Renal cortical epithelial cell (primary cell): ENCODE results near the gene OR2T12. TPM values are rescaled to one million over a fixed set of nuclear protein-coding genes. Genes with fewer than 3 reads are reported as not detected.
A peak's percentile ranks its signal among the peaks of the same experiment; 100 is the strongest.
"Not testable (repeated sequence)": the region's sequence is repeated elsewhere in the genome, so short reads cannot be mapped to it uniquely, and the experiment has no call there.

ENCODE experiments used
- DNase-seq: peaks from one replicate; pipeline ENCODE4 v3.0.0-alpha.2; 2011; ENCODE audit warnings: low read depth
- total RNA-seq: library from RNA; depleted of rRNA; stranded (reverse); fragments of >200 nt; gene quantifications from 2 replicates; pipeline ENCODE4 v1.2.3, GENCODE V29; 2014

OR2T12 gene, protein sequence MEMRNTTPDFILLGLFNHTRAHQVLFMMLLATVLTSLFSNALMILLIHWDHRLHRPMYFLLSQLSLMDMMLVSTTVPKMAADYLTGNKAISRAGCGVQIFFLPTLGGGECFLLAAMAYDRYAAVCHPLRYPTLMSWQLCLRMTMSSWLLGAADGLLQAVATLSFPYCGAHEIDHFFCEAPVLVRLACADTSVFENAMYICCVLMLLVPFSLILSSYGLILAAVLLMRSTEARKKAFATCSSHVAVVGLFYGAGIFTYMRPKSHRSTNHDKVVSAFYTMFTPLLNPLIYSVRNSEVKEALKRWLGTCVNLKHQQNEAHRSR
- total RNA-seq: not detected in 2 replicates

DNA sequence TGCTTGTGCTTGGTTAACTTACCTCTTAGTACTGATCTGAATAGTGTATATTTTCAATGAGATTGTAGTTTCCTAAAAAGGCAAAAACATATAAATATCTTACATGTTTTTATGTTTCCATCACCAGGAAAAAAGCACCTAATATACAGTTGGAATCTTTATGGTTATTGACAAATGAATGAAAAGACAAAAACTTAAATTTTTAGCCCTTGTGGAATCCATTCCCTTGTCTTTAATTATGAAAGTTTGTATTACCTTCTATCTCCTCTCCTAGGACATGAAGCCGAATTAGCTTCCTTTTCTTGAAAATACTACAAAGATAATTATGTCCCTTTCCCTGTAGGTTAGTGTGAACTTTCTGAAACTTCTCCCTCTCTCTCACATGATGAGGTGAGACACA is at the start of gene OR2T12:
Gene OR2T12 (minus strand): TSS at position 101 of the 400 bp plus-strand sequence. CDS start 7,846 bp downstream, outside the sequence.
- DNase-seq: no peak

DNA sequence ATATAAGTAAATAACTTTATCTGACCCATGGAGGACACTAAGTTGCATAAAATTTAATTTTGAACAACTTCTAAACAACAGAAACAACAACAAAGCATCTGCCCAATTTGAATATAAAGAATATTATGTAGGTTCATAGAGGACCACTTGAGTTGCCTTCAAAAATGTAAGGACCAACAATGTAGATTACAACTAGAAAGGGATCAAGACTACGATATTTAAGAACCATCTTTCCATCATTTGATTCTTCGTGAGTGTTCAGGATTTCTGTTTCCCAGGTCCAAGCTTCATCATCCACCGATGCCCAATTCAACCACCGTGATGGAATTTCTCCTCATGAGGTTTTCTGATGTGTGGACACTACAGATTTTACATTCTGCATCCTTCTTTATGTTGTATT is 45.3 kb upstream of the OR2T12 start, which contains the start of gene OR14C36:
Gene OR14C36 (plus strand): TSS at position 301 of the 400 bp plus-strand sequence. CDS start 0 bp downstream, at position 301.
- DNase-seq: no peak

DNA sequence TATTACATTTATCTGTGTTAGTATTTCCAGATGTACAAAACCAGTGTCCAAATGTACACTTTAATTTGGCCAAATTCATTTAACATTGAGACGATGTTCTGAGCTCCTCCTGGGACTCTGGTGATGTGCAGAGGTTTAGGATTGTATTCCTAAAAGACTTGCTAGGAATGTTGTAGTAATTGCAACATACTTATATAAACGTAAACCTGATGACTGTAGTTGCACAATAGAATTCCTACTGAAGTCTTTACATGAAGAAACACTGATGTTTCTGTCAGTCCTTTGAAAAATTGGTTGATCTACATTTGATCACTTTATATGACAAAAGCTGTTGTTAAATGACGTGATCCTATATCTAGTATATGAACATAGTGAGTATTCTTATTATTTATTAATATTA is 40.2 kb upstream of the OR2T12 start:
- DNase-seq: no peak

DNA sequence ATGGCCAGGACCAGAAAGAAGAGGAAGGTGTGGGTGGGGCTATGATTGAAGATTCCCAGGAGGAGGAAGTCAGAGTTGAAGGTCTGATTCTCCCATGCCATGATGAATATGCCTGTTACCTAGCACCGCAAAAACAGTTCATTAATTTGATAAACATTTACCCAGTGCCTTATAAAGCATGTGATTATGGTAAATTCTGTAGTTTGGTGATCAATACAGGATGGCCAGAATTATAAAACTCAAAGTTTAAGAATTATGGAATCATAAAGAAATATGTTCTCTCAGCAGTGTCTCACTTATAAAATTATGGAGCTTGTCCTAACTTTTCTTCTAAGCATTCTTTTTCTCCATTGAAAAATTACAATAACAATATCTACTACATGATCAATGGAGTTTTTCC is 21.2 kb upstream of the OR2T12 start, which contains the start of gene OR2M7:
Gene OR2M7 (minus strand): TSS at position 101 of the 400 bp plus-strand sequence. CDS start 0 bp downstream, at position 101.
- no peak for DNase-seq

DNA sequence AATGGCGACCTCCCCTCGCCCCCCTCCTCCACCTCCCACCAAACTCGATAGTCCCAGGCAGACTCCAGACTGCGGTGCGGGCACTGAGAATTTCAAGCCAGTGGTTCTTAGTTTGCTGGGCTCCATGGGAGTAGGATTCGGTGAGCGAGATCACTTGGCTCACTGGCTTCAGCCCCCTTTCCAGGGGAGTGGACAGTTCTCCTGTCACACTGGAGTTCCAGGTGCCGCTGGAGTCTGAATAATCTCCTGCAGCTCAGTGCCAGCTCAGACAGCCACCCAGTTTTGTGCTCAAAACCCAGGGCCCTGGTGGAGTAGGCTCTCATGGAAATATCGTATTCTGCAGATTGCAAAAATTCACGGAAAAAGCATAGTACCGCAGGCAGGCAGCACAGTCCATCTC is 13.6 kb upstream of the OR2T12 start:
- no peak for DNase-seq

DNA sequence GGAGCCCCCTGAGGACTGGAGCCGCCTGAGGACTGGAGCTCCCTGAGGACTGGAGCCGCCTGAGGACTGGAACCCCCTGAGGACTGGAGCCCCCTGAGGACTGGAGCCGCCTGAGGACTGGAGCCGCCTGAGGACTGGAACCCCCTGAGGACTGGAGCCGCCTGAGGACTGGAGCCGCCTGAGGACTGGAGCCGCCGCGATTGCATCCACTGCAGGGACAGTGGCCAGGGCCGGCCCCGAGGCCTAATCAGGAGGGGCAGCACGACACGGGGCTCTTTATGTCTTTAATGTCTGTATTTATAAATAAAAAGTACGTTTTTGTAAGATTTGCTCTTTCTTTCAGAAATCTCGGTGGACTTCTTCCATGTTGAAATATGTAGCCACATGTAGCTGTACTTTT is 3.5 kb upstream of the OR2T12 start:
- not testable (repeated sequence) for DNase-seq

DNA sequence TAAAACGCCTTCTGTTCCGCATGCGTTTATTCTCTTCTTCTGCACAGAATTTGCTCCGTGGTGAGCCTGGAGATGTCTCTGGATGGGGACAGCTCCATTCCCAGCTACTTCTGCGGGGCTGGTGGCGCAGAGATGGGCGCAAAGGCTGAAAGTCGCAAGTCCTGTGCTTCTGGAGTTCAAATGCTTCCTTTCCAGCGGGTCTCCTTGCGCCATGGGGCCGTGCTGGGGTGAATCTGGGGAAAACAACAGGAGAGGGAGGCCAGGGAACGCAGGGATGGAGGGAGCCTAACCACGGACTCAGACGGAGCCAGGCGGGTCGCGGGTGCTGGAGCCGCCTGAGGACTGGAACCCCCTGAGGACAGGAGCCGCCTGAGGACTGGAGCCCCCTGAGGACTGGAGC is 2.9 kb upstream of the OR2T12 start:
- no peak for DNase-seq

DNA sequence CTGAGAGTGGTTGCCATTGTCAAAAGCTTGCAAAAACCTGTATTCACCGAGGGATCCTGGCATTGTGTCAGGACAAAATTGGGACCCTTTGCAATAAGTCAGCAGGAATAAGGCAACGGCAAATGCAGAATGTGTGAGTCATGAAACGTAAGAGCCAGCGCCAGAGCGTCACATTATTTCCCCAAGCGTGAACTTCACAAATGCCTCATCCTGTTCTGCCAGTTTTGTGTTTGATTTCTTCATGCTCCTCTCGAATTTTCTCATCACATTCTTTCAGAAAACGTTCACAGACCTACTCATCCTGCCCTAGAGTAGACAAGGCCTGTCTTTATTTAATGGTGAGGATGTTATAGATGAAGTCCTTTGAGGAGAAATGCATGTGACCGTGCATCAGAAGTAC is 2.4 kb upstream of the OR2T12 start:
- not testable (repeated sequence) for DNase-seq

DNA sequence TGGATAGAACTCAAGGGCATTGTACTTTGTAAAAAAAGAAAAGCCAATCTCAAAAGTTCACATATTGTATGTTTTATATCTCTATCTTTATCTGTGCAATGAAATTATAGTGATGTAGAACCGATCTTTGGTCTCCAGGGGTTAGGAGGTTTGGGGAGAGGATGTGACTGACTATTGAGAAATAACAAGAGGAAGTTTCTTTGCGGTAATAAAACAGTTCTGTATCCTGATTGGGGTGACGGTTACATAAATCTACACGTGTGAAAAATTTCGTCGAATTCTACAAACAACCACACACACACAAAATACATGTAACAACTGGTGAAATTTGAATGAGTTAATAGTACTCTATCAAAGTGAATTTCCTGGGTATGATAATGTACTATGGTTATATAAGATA is 14.8 kb downstream of the OR2T12 start:
- DNase-seq: no peak

DNA sequence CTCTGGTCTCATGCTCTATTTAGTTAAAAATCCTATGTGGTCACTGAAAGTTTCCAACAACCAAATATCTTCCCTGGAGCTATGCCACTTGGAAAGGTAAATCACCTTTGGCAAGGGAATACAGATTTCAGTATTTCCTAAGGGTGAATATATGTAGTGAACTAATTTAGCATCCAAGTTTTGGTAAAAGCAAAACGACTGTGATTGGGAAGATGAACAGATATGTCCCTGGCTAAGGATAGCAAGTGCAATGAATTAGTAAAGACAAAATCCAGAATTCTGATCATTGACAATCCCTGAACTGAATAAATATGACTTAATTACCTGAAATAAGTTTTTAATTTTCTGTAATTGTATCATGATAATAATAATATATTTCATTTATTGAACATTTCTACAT is 25.3 kb downstream of the OR2T12 start, which contains the start of gene OR2T33:
Gene OR2T33 (minus strand): TSS at position 101 of the 400 bp plus-strand sequence. CDS start 4,162 bp downstream, outside the sequence.
- DNase-seq: no peak

DNA sequence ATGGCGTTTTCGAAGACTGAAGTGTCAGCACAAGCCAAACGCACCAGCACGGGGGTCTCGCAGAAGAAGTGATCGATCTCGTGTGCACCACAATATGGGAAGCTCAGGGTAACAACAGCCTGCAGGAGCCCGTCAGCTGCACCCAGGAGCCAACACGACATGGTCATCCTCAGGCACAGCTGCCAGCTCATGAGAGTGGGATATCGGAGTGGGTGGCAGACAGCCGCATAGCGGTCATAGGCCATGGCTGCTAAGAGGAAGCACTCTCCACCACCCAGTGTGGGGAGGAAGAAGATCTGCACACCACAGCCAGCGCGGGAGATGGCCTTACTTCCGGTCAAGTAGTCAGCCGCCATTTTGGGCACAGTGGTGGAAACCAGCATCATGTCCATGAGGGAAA is 30.0 kb downstream of the OR2T12 start:
- not testable (repeated sequence) for DNase-seq

DNA sequence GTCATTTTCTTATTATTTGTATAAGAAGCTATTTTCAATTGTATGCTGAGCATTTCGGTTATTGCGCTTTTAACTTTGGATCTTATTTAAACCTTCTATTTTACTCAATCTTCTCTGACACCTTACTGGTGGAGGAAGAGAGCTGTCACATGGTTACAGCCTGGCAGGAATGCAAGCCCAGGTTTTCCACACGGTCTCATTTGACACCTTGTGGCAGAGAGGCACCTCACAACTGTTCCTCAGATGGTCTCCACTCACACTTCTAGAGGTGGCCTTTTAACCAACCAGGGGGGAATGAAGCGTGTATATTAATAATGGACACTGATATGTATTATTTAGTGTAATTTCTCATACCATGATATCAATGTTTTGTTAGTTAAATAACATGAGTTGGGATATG is 35.0 kb downstream of the OR2T12 start:
- no peak for DNase-seq

DNA sequence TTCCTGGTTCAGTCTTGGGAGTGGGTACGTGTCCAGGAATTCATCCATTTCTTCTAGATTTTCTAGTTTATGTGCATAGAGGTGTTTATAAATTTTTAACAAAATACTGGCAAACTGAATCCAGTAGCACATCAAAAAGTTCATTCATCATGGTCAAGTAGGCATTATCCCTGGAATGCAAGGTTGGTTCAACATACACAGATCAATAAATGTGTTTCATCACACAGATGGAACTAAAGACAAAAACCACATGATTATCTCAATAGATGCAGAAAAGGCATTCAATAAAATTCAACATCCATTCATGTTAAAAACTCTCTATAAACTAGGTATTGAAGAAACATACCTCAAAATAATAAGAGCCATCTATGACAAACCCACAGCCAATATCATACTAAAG is 43.9 kb downstream of the OR2T12 start:
- not testable (repeated sequence) for DNase-seq

DNA sequence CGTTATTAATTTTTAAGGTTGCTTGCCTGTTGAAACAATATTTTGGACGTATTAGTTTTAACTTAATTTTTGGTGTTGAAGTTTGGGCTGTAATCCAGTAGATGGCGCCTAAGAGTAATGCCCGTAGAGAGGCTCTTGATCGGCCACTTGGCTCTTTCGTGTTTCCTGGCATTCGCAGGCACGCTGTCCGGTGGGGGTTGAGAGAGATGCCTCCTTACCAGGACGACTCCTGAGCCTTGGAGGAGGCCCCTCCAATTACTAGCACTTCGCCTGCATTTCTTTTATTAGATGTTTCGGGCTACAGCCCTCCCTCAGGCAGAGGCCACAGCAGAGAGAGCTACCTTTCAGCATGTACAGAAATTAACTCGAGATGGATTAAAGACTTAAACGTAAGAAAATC is 60.0 kb downstream of the OR2T12 start:
- DNase-seq: peak; percentile 7

Other genes with a start within 250 kb of the OR2T12 start
- not detected in 2 replicates for gene OR2L13, start 208.2 kb downstream of the OR2T12 start, total RNA-seq
- not detected in 2 replicates for gene OR2M5, start 158.3 kb downstream of the OR2T12 start, total RNA-seq
- not detected in 2 replicates for gene OR2M2, start 128.6 kb downstream of the OR2T12 start, total RNA-seq
- gene OR2M3, start 106.2 kb downstream of the OR2T12 start, total RNA-seq: not detected in 2 replicates
- not detected in 2 replicates for gene OR2M4, start 72.0 kb downstream of the OR2T12 start, total RNA-seq
- not detected in 2 replicates for gene OR2T33, start 25.4 kb downstream of the OR2T12 start, total RNA-seq
- gene OR2M7, start 21.1 kb upstream of the OR2T12 start, total RNA-seq: not detected in 2 replicates
- not detected in 2 replicates for gene OR14C36, start 45.4 kb upstream of the OR2T12 start, total RNA-seq
- gene OR2T4, start 58.2 kb upstream of the OR2T12 start, total RNA-seq: not detected in 2 replicates
- gene OR2T6, start 72.3 kb upstream of the OR2T12 start, total RNA-seq: not detected in 2 replicates
- not detected in 2 replicates for gene OR2T1, start 99.6 kb upstream of the OR2T12 start, total RNA-seq
- not detected in 2 replicates for gene OR2T2, start 142.2 kb upstream of the OR2T12 start, total RNA-seq
- not detected in 2 replicates for gene OR2T3, start 169.9 kb upstream of the OR2T12 start, total RNA-seq
- gene OR2T5, start 185.2 kb upstream of the OR2T12 start, total RNA-seq: not detected in 2 replicates
- gene OR2G6, start 204.6 kb upstream of the OR2T12 start, total RNA-seq: 0.05 TPM in 1 of 2 replicates, not detected in the other